Mesodermal cell (in vitro differentiated cells): ENCODE data around the gene RASAL3.

Experiments used
- H3K27ac ChIP-seq: 2 replicates; pipeline ENCODE4 v1.7.0; 2013; ENCODE audit warnings: mild to moderate bottlenecking, low read depth, low read length, moderate library complexity; ENCODE audit not compliant: severe bottlenecking
- H3K36me3 ChIP-seq: 2 replicates; pipeline ENCODE4 v1.7.1; 2013; ENCODE audit warnings: mild to moderate bottlenecking, low read length, moderate library complexity; ENCODE audit not compliant: control insufficient read depth, insufficient read depth
- H3K4me1 ChIP-seq: one replicate; pipeline ENCODE4 v1.7.1; 2013; ENCODE audit warnings: mild to moderate bottlenecking, low read length; ENCODE audit not compliant: insufficient read depth, control insufficient read depth, poor library complexity, severe bottlenecking
- H3K4me3 ChIP-seq: 2 replicates; pipeline ENCODE4 v1.7.0; 2013; ENCODE audit warnings: low read length, control low read depth, mild to moderate bottlenecking; ENCODE audit not compliant: insufficient read depth, poor library complexity, severe bottlenecking; ENCODE audit errors: extremely low read depth
- H3K9me3 ChIP-seq: 2 replicates; pipeline ENCODE4 v1.7.1; 2013; ENCODE audit warnings: mild to moderate bottlenecking, low read length, moderate library complexity; ENCODE audit not compliant: control insufficient read depth
- WGBS, 2 experiments: methylation state at CpG; one replicate each; pipeline ENCODE4 v1.1.5; 2013; ENCODE audit warnings: missing lambda C conversion rate in 2 of 2; ENCODE audit not compliant: insufficient coverage in 2 of 2; 5-methylcytosine and 5-hydroxymethylcytosine counted together

The RASAL3 gene

DNA sequence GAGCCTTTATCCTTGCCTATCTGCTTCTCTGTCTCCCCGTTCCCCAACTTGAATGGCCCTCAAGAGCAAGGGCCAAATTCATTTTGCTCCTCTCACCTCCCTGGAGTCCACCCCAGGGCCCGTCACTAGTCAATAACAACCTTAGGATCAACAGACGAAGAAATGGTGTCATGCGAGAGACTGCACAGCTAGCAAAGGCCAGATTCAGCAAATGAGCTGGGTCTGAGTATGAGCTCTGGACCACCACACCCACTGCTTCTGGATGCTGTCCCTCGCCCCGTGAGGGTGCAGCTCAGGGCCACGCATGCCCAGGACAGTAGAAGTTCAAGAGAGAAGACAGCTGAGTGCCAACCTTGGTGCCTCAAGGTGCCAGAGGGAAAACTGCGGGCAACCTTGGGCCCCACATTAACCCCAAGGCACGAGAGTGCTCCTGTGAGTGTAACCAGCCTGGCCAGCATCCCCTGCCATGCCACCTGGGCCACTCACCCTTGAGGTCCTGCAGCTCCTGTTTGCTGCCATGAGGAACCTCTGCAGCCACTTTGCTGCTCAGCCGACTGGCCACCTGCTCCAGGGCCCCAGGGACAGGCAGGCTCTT is 33.7 kb downstream of the RASAL3 start:
- Histone ChIP-seq H3K9me3 (no peaks in the 10 kb centered on the region), H3K4me3 (peak overlapping the region; percentile 87), H3K27ac (no peak overlapping the region), H3K4me1 (peaks cover 10% of the 10 kb centered on the region), H3K36me3 (peaks cover 47% of the 10 kb centered on the region)
- 92 to 95% methylated on average over 8 to 10 of the region's 10 CpGs for WGBS, 2 experiments

DNA sequence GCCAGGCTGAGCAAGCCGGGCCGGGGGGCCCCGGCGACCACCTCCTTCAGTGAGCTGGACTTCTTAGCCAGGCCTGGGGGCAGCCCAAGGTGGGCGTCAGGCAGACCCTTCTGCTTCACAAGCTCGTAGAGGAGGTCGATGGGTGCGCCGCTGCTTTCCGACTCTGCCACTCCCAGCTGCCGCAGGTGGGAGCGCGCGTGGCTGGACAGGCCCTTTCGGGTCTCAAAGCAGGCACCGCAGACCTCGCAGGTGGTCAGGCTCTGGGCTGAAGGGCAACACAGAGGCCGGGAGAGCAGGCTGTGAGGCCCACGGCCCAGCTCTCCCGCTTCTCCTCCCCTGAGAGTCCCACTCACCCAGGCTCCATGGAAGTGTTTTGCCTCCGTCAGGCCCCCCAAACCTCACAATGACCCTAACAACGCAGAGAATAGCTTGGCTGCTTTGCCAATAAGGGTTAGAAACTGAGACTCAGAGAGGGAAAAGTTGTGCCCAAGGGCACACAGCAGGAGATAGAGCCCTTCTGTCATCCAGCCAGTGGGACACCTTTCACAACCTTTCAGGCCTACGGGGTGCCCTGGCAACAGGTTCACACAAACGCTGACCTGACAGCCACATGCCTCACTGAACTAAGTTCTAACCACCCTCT is 34.4 kb downstream of the RASAL3 start:
- H3K27ac ChIP-seq: no peak overlapping the region
- peaks cover 10% of the 10 kb centered on the region for H3K4me1 ChIP-seq
- no peak overlapping the region for H3K4me3 ChIP-seq
- H3K36me3 ChIP-seq: peaks cover 53% of the 10 kb centered on the region
- 93 to 96% methylated on average over 19 to 23 of the region's 24 CpGs for WGBS, 2 experiments
- no peaks in the 10 kb centered on the region for H3K9me3 ChIP-seq

DNA sequence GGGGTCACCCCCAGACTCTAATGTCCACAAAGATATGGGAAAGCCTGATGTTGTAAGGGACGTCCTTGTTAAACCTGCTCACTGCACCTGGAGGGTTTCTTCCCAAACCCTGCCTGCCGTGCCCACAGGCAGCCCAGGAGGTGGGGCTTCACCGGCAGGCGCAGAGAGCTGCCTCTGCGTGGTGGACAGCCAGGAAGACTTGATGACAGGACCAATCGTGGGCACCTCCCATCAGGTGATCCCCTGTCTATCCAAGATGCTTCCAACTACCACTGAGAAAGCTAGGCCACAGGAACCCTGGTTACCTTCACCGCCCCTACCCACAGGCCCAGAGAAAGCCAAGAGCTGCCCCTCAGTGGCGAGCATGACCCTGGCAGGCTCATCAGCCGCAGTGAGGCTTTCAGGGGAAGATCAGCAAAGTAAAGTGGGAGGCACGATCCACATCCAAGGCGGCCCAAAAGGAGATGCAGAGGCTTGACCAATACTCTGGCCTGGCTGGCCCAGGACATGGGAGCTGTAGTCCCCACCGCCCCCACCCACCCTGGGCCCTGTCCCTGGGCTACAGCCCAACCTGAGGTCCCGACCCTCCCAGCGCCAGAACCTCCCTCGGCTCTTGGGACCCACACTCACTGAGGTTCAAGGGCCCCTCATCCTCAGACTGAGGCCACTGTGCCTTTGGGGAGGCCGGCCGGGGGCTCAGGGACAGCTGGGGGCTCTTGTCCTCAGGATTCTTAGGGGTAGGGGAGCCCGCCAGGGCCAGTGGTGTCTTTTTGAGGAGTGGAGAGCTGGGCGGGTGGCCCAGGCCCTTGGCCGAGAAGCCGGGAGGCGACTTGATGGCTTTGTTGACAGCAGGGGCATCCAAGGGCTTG is 35.2 kb downstream of the RASAL3 start:
- Histone ChIP-seq H3K4me1 (peaks cover 10% of the 10 kb centered on the region), H3K4me3 (no peak overlapping the region), H3K36me3 (peaks cover 61% of the 10 kb centered on the region), H3K9me3 (no peaks in the 10 kb centered on the region), H3K27ac (no peak overlapping the region)
- WGBS, 2 experiments: 93 to 94% methylated on average over 11 to 21 of the region's 22 CpGs

DNA sequence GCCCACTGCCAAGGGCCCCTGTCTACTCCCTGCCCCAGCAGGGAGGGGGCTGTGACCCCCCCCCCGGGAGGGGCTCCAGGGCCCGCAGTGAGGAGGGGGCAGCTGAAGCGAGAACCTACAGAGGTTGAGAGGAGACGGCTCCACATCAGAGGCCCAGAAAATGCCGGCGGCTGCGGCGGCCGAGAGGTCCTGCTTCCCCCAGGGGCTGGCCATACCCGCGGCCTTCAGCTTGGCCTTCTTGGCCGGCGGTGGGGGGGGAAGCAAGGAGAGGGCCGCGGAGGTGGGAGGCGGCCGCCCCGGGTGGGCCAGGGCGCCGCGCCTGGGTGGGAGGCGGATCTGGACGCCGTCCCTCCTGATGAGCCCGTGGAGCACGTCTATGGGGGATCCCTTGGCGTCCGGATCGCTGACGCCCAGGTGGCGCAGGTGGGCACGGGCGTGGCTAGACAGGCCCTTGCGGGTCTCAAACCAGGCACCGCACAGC is 36.3 kb downstream of the RASAL3 start:
- Histone ChIP-seq H3K9me3 (no peaks in the 10 kb centered on the region), H3K36me3 (peaks cover 73% of the 10 kb centered on the region), H3K4me1 (peaks cover 10% of the 10 kb centered on the region), H3K4me3 (no peak overlapping the region), H3K27ac (no peak overlapping the region)
- WGBS, 2 experiments: 96 to 97% methylated on average over 35 of the region's 35 CpGs

DNA sequence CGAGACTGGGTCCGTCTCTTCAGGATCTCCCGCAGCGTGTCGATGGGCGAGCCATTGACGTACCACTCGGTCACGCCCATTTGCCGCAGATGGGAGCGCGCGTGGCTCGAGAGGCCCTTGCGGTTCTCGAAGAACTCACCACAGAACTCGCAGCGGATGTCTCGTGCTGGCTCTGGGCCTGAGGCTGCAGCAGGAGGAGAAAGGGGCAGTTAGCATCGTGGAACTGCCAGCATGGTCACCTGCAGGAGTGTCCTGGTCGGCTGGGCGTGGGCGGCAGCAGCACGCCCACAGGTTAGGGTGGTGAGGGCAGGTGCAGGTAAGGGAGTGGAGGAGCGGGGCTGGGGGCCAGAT is 37.0 kb downstream of the RASAL3 start:
- Histone ChIP-seq H3K4me1 (peaks cover 10% of the 10 kb centered on the region), H3K27ac (no peak overlapping the region), H3K9me3 (no peaks in the 10 kb centered on the region), H3K36me3 (peaks cover 80% of the 10 kb centered on the region), H3K4me3 (no peak overlapping the region)
- 98 to 99% methylated on average over 23 to 25 of the region's 25 CpGs for WGBS, 2 experiments

DNA sequence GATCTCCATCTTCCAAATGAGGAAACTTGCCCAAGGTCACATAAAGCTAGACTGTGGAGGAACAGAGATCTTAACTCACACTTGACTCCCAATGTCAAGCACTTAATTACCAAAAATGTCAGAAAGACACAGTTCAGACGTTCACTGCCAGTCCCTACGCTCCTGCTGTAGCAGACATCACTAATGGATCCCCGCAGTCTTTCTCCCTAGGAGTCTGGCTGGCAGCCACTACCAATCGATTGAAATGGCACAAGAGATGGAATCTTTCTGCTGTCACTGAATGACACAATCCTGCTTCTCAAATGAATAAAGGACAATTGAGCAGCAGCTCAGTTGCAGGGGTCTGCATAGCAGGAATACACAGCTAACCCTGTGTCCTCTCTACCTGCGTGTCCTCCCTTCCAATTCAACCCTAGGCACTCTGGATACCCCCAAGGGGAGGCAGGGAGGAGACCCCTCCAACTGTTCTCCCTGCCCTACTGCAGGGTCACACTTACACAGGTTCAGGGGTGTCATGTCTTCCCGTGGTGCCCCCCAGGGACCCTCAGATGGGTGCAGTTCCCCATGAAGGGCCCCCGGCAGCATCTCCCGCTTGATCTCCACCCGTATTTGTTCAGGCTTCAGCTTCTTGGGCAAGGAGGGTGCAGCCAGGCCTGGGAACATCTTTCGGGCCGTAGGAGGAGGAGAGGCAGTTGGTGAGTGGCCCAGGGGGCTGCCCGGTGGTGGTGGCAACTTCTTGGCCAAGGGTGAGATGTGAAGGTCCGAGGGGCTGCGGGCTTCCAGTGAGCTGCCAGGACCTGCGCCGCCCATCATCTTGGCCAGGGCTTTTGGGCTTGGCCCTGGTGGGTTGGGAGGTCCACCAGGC is 37.6 kb downstream of the RASAL3 start:
- WGBS, 2 experiments: 93 to 97% methylated on average over 13 to 14 of the region's 16 CpGs
- no peak overlapping the region for H3K27ac ChIP-seq
- H3K9me3 ChIP-seq: no peaks in the 10 kb centered on the region

DNA sequence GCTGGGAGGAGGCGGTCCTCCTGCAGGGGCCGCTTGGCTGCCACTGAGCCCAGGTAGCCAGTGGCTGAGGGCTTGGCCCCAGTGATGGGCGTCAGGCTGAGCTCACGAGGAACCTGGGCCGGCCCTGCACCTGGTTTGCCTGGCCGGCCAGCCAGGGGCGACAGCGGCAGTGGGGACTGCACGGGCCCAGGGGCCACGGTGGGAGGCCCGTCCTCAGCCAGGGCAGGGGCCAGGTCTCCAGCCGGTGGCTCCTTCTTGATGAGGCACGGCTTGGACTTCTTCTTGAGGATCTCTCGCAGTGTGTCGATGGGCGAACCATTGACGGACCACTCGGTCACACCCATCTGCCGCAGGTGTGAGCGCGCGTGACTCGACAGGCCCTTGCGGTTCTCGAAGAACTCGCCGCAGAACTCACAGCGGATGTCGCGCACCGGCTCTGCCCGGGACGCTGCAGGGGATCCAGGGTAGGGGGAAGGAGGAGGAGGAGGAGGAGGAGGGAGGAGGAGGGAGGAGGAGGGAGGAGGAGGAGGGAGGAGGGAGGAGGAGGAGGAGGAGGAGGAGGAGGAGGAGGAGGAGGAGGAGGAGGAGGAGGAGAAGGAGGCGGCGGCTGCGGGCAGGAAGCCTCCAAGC is 38.9 kb downstream of the RASAL3 start:
- peaks cover 93% of the 10 kb centered on the region for H3K36me3 ChIP-seq

More for the DNA sequence above, 37.6 kb downstream of the RASAL3 start:
- H3K4me1 ChIP-seq: peaks cover 10% of the 10 kb centered on the region
- peaks cover 86% of the 10 kb centered on the region for H3K36me3 ChIP-seq
- H3K4me3 ChIP-seq: no peak overlapping the region

DNA sequence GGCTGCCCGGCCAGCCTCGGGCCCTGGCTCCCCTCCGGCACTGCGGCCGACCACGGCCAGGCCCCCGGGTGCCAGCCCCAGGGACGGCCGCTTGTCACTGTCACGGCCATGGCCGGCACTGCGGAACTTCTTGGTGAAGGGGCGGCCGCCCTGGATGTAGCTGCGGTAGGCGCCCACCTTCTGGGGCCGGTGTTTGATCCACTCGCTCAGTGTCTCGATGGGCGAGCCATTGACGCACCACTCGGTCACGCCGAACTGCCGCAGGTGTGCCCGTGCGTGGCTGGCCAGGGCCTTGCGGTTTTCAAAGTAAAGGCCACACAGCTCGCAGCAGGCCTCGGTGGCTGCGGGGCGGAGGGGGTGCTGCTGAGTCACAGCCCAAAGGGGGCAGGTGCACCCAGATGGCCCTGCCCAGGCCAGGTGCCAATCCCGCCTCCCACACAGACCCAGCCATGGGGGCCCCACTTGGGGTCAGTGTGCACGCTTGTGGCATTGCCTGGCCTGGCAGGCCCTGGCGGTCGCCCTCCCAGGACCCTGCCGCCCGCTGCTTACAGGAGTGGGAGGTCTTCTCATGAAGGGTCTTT is 39.6 kb downstream of the RASAL3 start:
- Histone ChIP-seq H3K4me3 (no peak overlapping the region), H3K9me3 (no peaks in the 10 kb centered on the region), H3K27ac (no peak overlapping the region), H3K4me1 (no peaks in the 10 kb centered on the region), H3K36me3 (peaks cover 86% of the 10 kb centered on the region)
- 97 to 98% methylated on average over 34 to 35 of the region's 38 CpGs for WGBS, 2 experiments

More for the DNA sequence above, 38.9 kb downstream of the RASAL3 start:
- no peaks in the 10 kb centered on the region for H3K4me1 ChIP-seq
- 97 to 98% methylated on average over 16 of the region's 36 CpGs for WGBS, 2 experiments
- H3K9me3 ChIP-seq: no peaks in the 10 kb centered on the region
- H3K4me3 ChIP-seq: no peak overlapping the region
- no peak overlapping the region for H3K27ac ChIP-seq

DNA sequence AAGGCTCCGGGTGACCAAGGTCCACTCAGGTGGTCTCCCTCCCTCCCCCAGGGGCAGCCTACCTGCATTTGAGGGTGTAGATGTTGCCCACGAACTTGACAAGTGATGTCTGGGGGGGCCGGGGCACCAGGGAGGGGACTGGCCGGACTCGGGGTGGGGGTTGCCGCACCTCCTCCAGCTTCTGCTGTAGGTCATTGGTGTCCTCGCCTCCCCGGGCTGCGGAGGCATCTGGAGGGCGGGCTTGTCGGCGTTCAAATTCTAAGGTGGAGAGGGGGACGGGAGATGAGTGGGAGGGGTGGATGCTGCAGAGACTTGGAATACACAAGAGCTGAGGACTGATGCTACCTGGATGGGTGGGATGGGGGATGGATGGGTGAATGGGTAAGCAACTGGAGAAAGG is 40.2 kb downstream of the RASAL3 start:
- WGBS, 2 experiments: 91 to 95% methylated on average over 8 to 10 of the region's 13 CpGs
- peaks cover 80% of the 10 kb centered on the region for H3K36me3 ChIP-seq
- H3K4me3 ChIP-seq: no peak overlapping the region
- no peaks in the 10 kb centered on the region for H3K9me3 ChIP-seq
- H3K4me1 ChIP-seq: no peaks in the 10 kb centered on the region
- H3K27ac ChIP-seq: no peak overlapping the region
